Spleen (tissue), 11 donors: ENCODE measurements around the gene ENTR1. TPM values are rescaled to one million over a fixed set of nuclear protein-coding genes. Genes with fewer than 3 reads are reported as not detected.

Experiments used
- DNase-seq: peaks from one replicate; pipeline ENCODE4 v3.0.0-alpha.2; 2020
- H3K27ac ChIP-seq, 8 donors: fragments of 200-600 bp; sonication (generic) in 7 of 8; 1 replicate in 4 of 8; 2 replicates in 4 of 8; pipeline versions ENCODE4 v1.5.0 to v1.8.0; 2016 to 2021; ENCODE audit warnings: inconsistent platforms in 4 of 8, mild to moderate bottlenecking in 4 of 8, moderate library complexity in 1 of 8
- H3K27me3 ChIP-seq, 7 donors: fragments of 200-600 bp; sonication (generic) in 6 of 7; replicated peaks in 1 of 7; 1 replicate in 4 of 7; 2 replicates in 3 of 7; pipeline versions ENCODE4 v1.5.0 to v1.8.0; 2016 to 2021; ENCODE audit warnings: inconsistent platforms in 3 of 7, mild to moderate bottlenecking in 1 of 7
- H3K36me3 ChIP-seq, 6 donors: fragments of 200-600 bp; sonication (generic) in 5 of 6; 1 replicate in 4 of 6; 2 replicates in 2 of 6; pipeline versions ENCODE4 v1.5.0 to v1.8.0; 2016 to 2021; ENCODE audit warnings: inconsistent platforms in 2 of 6
- H3K4me1 ChIP-seq, 6 donors: fragments of 200-600 bp; sonication (generic) in 5 of 6; 1 replicate in 3 of 6; 2 replicates in 3 of 6; pipeline versions ENCODE4 v1.5.0 to v1.8.0; 2016 to 2021; ENCODE audit warnings: inconsistent platforms in 3 of 6
- H3K4me3 ChIP-seq, 8 donors: fragments of 200-600 bp; sonication (generic) in 7 of 8; 1 replicate in 4 of 8; 2 replicates in 4 of 8; pipeline versions ENCODE4 v1.5.0 to v1.8.0; 2016 to 2021; ENCODE audit warnings: inconsistent platforms in 4 of 8, mild to moderate bottlenecking in 4 of 8, moderate library complexity in 2 of 8
- H3K9me3 ChIP-seq, 8 donors: fragments of 200-600 bp; sonication (generic) in 7 of 8; 1 replicate in 4 of 8; 2 replicates in 4 of 8; pipeline versions ENCODE4 v1.5.0 to v1.8.0; 2016 to 2021; ENCODE audit warnings: inconsistent platforms in 4 of 8
- POLR2A ChIP-seq, 3 donors: fragments of 450-650 bp; IDR thresholded peaks; one replicate each; pipeline ENCODE4 v1.5.1; 2017; ENCODE audit warnings: antibody characterized with exemption in 3 of 3, mild to moderate bottlenecking in 1 of 3
- POLR2AphosphoS5 ChIP-seq, 3 donors: sonication (generic); formaldehyde crosslinking; IDR thresholded peaks; one replicate each; pipeline ENCODE4 v1.5.1; 2017; ENCODE audit warnings: antibody characterized with exemption in 3 of 3
- WGBS, 5 donors: extraction: QIAGEN DNeasy Blood & Tissue Kit in 3 of 5; methylation state at CpG; one replicate each; pipeline versions ENCODE4 v1.1.5 to v1.1.7; 2013 to 2018; 5-methylcytosine and 5-hydroxymethylcytosine counted together
- intact Hi-C: fragments of 100-400 bp; cut with DNase I; formaldehyde crosslinking; loops from one replicate; pipeline ENCODE4 v1.15.0; 2023; ENCODE audit warnings: low total_unique reads
- polyA plus RNA-seq, 3 donors: library from polyadenylated mRNA; stranded (reverse); fragments of 200-250 nt; gene quantifications; one replicate each; pipeline ENCODE4 v1.2.1, GENCODE V29; 2013
- total RNA-seq, 7 donors: library from RNA; depleted of rRNA in 3 of 7; stranded (reverse); fragments of >200 nt in 3 of 7; fragmentation: NEBNext Ultra II Directional in 4 of 7; extraction: Animal tissue kit (Norgen Biotek cat#: 25700) in 4 of 7; gene quantifications; one replicate each; pipeline versions ENCODE4 v1.1.0 to v1.2.1, GENCODE V29; 2016 to 2021
- TF ChIP-seq, protein P1 (sequence below), 11 experiments: fragments of 200-600 bp in 7 of 11; fragments of 450-650 bp in 4 of 11; sonication (generic) in 4 of 11; IDR thresholded peaks in 8 of 11; conservative IDR thresholded peaks in 3 of 11; 1 replicate in 7 of 11; 2 replicates in 4 of 11; pipeline versions ENCODE4 v1.4.0 to v1.8.0; 2016 to 2021; ENCODE audit warnings: antibody characterized with exemption in 11 of 11, inconsistent platforms in 4 of 11, mild to moderate bottlenecking in 1 of 11
- donor health status: healthy with polysubstance abuse.
- donor health status: DM: no; HTN: no; CAD: no; lungs with moderate emphysema.
- donor health status: DM: no; HTN: no; CAD: no.
- donor health status: Bipolar disorder and iron deficiency.
- donor health status: healthy.
- donor health status: DM: no; HTN: no; CAD: no.
- donor health status: DM: yes; HTN: yes; CAD: no.

The ENTR1 gene
- total and polyA plus RNA-seq, 10 donors: 38.5 to 78.5 (median 61.0) TPM

DNA sequence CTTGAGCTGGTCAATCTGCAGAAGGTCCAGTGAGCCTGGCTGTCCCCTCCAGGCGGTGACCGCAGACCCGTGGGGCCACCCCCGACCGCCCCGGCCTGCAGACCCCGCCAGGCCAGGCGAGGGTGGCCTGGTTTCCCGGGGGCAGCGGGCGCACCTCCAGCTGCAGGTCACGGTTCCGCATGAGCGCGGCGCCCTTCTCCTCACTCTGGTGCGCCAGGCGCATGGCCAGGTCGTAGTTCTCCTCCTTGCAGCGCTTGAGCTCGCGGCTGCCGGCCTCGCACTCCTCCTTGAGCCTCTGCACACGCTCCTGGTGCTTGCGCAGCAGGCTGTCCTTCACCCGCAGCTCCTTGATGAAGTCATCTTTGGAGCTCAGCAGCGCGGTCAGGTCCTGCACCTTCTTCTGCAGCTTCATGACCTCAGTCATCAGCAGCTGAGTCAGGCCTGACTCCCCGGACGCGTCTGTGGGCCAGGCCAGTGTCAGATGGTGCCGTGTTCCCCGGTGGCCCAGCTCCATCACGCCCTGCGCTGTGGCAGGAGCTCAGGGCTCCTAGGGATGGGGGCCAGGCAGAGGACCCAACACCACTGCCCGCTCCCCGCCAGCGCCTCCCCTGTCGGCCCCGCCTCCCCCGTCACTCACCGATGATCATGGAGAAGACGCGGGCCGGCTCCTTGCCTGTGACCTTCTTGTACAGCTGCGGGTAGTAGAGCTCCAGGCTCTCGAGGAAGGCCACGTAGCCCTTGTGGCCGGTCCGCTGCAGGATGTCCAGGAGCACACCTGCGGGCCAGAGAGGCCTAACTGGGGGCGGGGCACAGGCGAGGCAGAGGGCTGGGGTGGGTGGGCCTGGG is 39.5 kb downstream of the ENTR1 start:
- Histone ChIP-seq H3K4me1 (peaks cover 0 to 50% (median 28%) of the 10 kb centered on the region in 6 donors), H3K9me3 (no peaks in the 10 kb centered on the region), H3K27me3 (peaks cover 0 to 18% (median 0%) of the 10 kb centered on the region in 7 donors), H3K4me3 (no peak overlapping the region), H3K27ac (no peak overlapping the region), H3K36me3 (peaks cover 0 to 58% (median 8%) of the 10 kb centered on the region in 6 donors)
- WGBS, 5 donors: 92 to 97% (median 95%) methylated on average over 26 to 54 of the region's 54 CpGs
- TF ChIP-seq POLR2A (IDR thresholded peaks at IDR 0.05) (no peak), POLR2AphosphoS5 (IDR thresholded peaks at IDR 0.05) (no peak)
- TF ChIP-seq, protein P1, sequence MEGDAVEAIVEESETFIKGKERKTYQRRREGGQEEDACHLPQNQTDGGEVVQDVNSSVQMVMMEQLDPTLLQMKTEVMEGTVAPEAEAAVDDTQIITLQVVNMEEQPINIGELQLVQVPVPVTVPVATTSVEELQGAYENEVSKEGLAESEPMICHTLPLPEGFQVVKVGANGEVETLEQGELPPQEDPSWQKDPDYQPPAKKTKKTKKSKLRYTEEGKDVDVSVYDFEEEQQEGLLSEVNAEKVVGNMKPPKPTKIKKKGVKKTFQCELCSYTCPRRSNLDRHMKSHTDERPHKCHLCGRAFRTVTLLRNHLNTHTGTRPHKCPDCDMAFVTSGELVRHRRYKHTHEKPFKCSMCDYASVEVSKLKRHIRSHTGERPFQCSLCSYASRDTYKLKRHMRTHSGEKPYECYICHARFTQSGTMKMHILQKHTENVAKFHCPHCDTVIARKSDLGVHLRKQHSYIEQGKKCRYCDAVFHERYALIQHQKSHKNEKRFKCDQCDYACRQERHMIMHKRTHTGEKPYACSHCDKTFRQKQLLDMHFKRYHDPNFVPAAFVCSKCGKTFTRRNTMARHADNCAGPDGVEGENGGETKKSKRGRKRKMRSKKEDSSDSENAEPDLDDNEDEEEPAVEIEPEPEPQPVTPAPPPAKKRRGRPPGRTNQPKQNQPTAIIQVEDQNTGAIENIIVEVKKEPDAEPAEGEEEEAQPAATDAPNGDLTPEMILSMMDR (IDR thresholded peaks at IDR 0.05 in 8 of 11, conservative IDR thresholded peaks at IDR 0.05 in 3 of 11): no peak
- no peak for DNase-seq
- intact Hi-C loops: no loop called here

DNA sequence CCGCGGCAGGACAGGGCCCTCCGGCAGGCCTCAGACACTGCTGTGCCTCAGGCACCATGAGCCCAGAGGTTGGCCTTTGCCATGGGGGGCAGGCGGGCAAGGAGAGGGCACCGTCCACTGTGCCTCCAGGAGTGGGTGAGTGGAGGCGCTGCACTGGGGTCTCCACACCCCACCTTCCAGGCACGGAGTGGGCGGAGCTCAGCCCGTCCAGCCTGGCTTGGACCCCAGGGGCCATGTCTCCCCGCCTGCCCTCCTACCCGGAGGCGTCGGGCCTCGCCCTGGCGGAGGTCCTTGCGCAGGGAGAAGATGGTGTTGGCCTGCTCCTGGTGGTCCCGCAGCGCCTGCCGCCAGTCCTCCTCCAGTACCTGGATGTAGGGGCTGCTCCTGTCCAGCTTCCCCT is 40.4 kb downstream of the ENTR1 start:
- no peak overlapping the region for H3K4me3 ChIP-seq
- peaks cover 0 to 53% (median 8%) of the 10 kb centered on the region in 6 donors for H3K36me3 ChIP-seq
- H3K27me3 ChIP-seq: peaks cover 0 to 18% (median 0%) of the 10 kb centered on the region in 7 donors
- peaks cover 0 to 50% (median 35%) of the 10 kb centered on the region in 6 donors for H3K4me1 ChIP-seq
- DNase-seq: no peak
- TF ChIP-seq POLR2A (IDR thresholded peaks at IDR 0.05) (no peak), POLR2AphosphoS5 (IDR thresholded peaks at IDR 0.05) (no peak)
- TF ChIP-seq, protein P1 (IDR thresholded peaks at IDR 0.05 in 8 of 11, conservative IDR thresholded peaks at IDR 0.05 in 3 of 11): no peak
- no peak overlapping the region for H3K27ac ChIP-seq
- 93 to 99% (median 95%) methylated on average over 9 to 19 of the region's 19 CpGs for WGBS, 5 donors
- no peaks in the 10 kb centered on the region for H3K9me3 ChIP-seq
- intact Hi-C loops: no loop called here

GRCh38 chr9:136368190-136368589 is 42.2 kb downstream of the ENTR1 start:
- TF ChIP-seq, protein P1 (IDR thresholded peaks at IDR 0.05 in 8 of 11, conservative IDR thresholded peaks at IDR 0.05 in 3 of 11): no peak
- TF ChIP-seq POLR2A (IDR thresholded peaks at IDR 0.05) (no peak), POLR2AphosphoS5 (IDR thresholded peaks at IDR 0.05) (no peak)
- Histone ChIP-seq H3K27me3 (peaks cover 0 to 20% (median 0%) of the 10 kb centered on the region in 7 donors), H3K4me1 (peaks cover 5 to 51% (median 37%) of the 10 kb centered on the region in 6 donors), H3K27ac (no peak overlapping the region), H3K4me3 (no peak overlapping the region), H3K9me3 (no peaks in the 10 kb centered on the region), H3K36me3 (peaks cover 0 to 52% (median 8%) of the 10 kb centered on the region in 6 donors)
- 80 to 88% (median 86%) methylated on average over 13 to 18 of the region's 18 CpGs for WGBS, 5 donors
- intact Hi-C loops: no loop called here
- DNase-seq: no peak
